ENCODE measurements around the gene LRCOL1.

Gene LRCOL1

GRCh38 chr12:132597333-132598316 is 12.8 kb downstream of the LRCOL1 start:
- TF ChIP-seq, protein P1, sequence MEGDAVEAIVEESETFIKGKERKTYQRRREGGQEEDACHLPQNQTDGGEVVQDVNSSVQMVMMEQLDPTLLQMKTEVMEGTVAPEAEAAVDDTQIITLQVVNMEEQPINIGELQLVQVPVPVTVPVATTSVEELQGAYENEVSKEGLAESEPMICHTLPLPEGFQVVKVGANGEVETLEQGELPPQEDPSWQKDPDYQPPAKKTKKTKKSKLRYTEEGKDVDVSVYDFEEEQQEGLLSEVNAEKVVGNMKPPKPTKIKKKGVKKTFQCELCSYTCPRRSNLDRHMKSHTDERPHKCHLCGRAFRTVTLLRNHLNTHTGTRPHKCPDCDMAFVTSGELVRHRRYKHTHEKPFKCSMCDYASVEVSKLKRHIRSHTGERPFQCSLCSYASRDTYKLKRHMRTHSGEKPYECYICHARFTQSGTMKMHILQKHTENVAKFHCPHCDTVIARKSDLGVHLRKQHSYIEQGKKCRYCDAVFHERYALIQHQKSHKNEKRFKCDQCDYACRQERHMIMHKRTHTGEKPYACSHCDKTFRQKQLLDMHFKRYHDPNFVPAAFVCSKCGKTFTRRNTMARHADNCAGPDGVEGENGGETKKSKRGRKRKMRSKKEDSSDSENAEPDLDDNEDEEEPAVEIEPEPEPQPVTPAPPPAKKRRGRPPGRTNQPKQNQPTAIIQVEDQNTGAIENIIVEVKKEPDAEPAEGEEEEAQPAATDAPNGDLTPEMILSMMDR (IDR thresholded peaks at IDR 0.05; ENCODE audit: control insufficient read depth, extremely low read depth, insufficient read depth) = no peak
- no peak for DNase-seq (ENCODE audit: low read depth)
- peak overlapping the region; percentile 49 for H3K4me3 ChIP-seq (ENCODE audit: low read depth, low read length)

- DNase-seq (ENCODE audit: low read depth) = no peak
- TF ChIP-seq, protein P1 (IDR thresholded peaks at IDR 0.05; ENCODE audit: control insufficient read depth, extremely low read depth, insufficient read depth) = no peak
- H3K4me3 ChIP-seq (ENCODE audit: low read depth, low read length) = no peak overlapping the region
Measured at GRCh38 chr12:132596016-132596415, 14.4 kb downstream of the LRCOL1 start.

DNA sequence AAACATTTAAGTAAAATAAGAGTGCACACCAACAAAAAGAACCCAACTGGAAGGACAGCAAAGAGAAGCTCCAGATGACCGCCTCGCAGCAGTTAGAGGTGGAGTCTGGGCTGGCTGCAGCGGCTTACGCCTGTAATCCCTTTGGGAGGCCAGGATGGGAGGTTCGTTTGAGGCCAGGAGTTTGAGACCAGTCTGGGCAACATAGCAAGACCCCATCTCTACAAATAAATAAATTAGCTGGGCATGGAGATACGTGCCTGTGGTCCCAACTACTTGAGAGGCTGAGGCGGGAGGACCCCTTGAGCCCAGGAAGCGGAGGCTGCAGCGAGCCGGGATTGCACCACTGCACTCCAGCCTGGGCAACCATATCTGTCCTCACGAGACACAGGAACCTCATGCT is 15.2 kb downstream of the LRCOL1 start:
- TF ChIP-seq, protein P1 (IDR thresholded peaks at IDR 0.05; ENCODE audit: control insufficient read depth, extremely low read depth, insufficient read depth) = no peak
- DNase-seq (ENCODE audit: low read depth) = no peak
- H3K4me3 ChIP-seq (ENCODE audit: low read depth, low read length) = no peak overlapping the region

DNA sequence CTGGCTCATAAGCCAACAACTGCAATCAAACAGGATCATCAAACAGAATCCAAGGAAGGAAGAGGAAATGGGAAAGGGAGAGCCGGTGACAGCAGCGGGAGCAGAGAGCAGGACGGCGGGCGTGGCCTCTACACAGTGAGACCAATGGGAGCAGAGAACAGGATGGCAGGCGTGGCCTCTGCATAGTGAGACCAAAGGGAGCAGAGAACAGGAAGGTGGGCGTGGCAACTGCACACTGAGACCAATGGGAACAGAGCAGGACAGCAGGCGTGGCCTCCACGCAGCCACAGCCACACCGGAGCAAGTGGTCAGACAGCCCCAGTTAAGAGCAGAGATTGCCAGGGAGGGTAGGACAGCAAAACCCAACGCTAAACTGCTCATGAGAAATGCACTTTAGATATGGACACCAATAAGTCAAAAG is 16.4 kb downstream of the LRCOL1 start:
- H3K4me3 ChIP-seq (ENCODE audit: low read depth, low read length) = peak overlapping the region; percentile 49
- DNase-seq (ENCODE audit: low read depth) = peak; percentile 98
- TF ChIP-seq, protein P1 (IDR thresholded peaks at IDR 0.05; ENCODE audit: control insufficient read depth, extremely low read depth, insufficient read depth) = no peak

- peak overlapping the region; percentile 49 for H3K4me3 ChIP-seq (ENCODE audit: low read depth, low read length)
- DNase-seq (ENCODE audit: low read depth) = no peak
- TF ChIP-seq, protein P1 (IDR thresholded peaks at IDR 0.05; ENCODE audit: control insufficient read depth, extremely low read depth, insufficient read depth) = no peak
Measured at GRCh38 chr12:132593521-132593920, 16.9 kb downstream of the LRCOL1 start.

DNA sequence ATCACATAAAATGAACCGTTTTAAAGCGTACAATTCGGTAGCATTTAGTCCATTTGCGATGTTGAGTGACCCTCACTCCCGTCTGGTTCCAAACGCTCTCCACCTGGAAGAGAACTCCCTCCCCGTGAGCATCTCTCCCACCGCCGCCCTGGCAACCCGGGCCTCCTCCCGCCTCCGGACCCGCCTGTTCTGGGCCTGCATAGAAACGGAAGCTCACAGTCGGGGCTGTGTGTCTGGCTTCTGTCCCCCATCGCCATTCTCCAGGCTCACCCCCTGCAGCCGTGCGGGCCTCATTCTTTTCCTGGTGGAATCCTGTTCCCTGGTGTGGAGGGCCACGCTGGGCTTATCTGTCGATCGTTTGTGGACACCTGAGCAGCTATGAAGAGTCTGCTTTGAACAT is 17.3 kb downstream of the LRCOL1 start:
- TF ChIP-seq, protein P1 (IDR thresholded peaks at IDR 0.05; ENCODE audit: control insufficient read depth, extremely low read depth, insufficient read depth) = no peak
- no peak for DNase-seq (ENCODE audit: low read depth)
- H3K4me3 ChIP-seq (ENCODE audit: low read depth, low read length) = peak overlapping the region; percentile 49
